Stimulated activated CD4-positive, alpha-beta T cell treated with anti-CD3 and anti-CD28 coated beads, Interleukin-1b, Interleukin-23, amount 100 ng/mL, for 4 hours (primary cell): ENCODE measurements around the gene HEATR3.

Experiments
- DNase-seq, 2 donors: peaks; one replicate each; pipeline ENCODE4 v3.0.0-alpha.2; 2020; ENCODE audit warnings: low read depth in 2 of 2

HEATR3 gene, protein sequence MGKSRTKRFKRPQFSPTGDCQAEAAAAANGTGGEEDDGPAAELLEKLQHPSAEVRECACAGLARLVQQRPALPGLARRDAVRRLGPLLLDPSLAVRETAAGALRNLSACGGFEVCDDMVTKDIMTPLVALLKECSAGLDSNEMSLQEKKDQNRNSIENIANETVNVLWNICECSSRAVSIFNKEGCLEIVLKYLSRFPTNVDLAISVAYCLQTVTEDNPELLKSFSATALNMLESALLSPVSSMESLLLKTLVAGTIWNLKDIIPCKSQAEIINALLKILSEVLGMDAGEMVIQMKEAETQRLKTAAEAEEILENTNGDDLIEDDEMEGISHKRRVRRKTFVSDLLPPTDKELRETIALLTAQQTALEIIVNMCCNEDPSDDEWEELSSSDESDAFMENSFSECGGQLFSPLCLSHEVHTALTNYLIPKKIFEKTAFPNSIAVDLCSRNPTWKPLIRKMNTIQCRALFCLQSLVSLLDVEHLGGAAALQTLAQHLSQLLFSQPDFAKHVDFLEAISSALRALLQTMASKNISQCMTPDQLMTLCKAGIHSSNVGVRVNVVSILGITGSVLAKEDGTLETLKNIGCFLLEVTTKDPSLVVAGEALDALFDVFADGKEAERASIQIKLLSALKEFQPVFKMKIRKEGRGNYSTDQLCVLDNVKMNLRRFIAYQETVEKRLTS

DNA sequence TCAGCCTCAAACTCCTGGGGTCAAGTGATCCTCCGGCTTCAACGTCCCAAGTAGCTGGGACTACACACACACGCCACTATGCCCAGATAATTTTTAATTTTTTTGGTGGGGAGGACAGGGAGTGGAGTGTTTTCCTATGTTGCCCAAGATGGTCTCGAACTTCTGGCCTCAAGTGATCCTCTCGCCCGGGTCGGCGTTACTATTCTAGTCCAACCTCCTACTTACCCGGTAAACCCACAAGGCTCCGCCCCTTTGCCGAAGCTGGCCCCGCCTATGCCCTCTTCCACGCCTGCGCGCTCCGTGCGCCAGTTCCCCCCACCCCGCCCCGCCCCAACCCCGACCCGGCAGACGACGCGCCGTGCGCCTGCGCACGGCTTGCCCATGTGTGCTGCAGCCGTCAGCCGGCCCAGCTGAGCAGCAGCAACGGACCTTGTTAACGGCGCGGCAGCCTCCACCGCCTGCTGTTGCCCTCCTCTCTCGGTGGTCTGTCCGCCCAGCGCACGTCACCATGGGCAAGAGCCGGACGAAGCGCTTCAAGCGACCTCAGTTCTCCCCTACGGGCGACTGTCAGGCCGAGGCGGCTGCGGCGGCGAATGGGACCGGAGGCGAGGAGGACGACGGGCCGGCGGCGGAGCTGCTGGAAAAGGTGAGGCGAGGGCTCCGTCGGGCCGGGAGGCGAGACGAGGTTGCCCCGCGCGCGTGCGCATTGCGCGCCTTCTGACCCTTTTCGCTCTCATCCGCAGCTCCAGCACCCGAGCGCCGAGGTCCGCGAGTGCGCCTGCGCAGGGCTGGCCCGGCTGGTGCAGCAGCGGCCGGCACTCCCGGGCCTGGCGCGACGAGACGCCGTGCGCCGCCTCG lies at the start of gene HEATR3:
Gene HEATR3, plus strand, starts transcription at position 347 of the 858 bp plus-strand sequence. Its CDS starts 162 bp downstream, at position 509.
- peak; percentile 93 to 98 for DNase-seq

DNA sequence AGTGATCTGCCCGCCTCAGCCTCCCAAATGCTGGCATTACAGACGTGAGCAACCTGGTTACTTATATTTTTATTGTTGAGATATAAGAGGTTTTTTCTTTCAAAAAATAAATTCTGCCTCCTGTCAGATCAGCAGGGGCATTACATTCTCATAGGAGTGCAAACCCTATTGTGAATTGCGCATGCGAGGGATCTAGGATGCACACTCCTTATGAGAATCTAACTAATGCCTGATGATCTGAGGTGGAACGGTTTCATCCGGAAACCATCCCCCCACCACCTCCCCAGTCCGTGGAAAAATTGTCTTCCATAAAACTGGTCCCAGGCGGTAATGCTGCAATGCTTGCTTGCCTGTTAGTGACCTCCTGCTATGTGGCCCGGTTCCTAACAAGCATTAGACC lies 48.2 kb upstream of the HEATR3 start:
- DNase-seq: no peak

DNA sequence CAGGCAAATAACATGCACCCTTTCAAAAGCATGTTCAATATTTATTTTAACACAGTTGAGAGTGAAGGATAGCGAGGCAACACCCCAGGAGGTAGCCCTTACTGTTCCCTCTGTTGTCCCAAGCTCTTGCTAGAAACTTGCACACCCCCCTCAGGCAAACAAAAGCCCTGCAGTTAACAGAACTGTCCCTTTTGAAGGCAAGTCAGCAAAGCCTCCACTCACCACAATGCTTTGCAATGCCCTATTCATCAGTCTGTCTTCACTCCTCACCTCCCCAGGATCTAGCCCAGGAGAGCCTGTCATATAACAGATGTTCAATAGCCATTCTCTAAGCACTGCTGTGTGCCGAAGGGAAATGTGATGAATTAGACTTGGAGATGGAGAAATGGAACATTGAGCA lies 44.2 kb upstream of the HEATR3 start:
- DNase-seq: no peak

- no peak for DNase-seq
These were observed 42.1 kb upstream of the HEATR3 start for GRCh38 chr16:50023641-50024040.

GRCh38 chr16:50024207-50024606 lies 41.6 kb upstream of the HEATR3 start:
- peak in 1 of 2 donors; percentile 3 for DNase-seq

DNA sequence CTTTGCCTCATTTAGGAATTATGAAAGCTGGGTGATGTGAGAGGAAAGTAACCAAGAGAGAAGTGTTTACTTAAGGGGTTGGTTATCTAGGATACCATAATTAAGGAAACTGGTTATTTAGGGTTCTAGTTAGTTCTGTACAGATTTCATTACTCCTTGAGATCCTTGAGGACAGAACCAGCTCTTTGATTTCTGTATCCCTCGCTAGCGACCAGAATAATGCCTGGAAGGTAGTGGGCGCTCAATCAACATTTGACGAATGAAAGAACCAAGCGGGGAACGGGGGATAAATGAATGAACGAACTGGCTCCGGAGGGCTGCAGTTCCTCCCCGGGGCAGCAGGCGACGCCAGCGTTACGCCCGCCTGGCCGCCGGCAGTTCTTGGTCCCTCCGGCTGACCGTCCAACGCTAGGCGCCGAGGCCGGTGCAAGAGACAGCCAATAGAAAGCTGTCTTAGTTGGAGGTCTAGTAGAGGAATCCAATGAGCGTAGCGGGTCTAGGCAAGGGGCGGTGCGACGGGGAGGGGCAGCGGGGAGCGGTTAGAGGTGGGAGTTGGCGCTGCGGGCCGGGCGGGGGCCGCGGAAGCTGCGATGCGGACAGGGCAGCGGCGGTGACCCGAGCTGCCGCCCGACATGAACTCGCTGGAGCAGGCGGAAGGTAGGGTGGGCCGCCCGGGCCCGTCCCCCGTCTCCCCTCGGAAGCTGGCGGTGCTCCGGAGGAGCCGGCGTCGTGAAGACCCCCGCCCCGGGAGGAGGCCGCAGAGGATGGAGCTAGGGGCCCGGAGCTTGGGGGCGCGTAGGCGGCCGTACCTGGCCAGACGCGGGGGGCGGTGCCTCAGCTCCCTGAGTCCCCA lies 40.9 kb upstream of the HEATR3 start, which contains the start of gene CNEP1R1:
Gene CNEP1R1, plus strand, starts transcription at position 542 of the 853 bp plus-strand sequence. Its CDS starts 91 bp downstream, at position 633.
- peak; percentile 84 to 86 for DNase-seq

DNA sequence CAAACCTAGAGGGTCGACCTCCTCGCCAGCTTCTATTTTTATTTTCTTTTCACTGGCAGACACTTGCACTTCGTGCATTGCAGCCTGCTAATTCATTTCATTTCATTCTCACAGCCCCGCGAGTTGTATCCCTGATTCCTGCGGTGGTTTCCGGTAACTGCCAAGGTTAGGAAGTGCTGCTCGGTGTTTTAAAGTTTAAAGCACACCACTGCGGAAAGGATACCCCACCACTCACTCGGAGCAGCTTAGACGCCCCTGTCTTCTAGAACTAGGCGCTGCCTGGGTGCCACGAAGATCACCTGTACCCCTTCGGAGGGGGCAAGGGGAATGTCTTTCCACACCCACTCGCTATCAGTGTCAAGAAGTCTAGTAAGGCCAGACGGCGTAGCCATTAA lies 40.2 kb upstream of the HEATR3 start:
- no peak for DNase-seq

DNA sequence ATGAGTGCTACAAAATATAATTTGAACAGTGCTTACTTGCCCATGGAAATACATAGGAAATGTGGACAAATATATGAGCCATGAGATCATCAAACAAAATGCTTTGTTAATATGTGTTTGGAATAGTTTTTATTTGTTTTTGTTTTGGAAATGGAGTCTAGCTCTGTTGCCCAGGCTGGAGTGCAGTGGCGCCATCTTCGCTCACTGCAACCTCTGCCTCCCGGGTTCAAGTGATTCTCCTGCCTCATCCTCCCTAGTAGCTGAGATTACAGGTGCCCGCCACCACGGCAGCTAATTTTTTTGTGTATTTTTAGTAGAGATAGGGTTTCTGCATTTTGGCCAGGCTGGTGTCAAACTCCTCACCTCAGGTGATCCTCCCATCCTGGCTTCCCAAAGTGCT lies 37.9 kb upstream of the HEATR3 start:
- DNase-seq: no peak

DNA sequence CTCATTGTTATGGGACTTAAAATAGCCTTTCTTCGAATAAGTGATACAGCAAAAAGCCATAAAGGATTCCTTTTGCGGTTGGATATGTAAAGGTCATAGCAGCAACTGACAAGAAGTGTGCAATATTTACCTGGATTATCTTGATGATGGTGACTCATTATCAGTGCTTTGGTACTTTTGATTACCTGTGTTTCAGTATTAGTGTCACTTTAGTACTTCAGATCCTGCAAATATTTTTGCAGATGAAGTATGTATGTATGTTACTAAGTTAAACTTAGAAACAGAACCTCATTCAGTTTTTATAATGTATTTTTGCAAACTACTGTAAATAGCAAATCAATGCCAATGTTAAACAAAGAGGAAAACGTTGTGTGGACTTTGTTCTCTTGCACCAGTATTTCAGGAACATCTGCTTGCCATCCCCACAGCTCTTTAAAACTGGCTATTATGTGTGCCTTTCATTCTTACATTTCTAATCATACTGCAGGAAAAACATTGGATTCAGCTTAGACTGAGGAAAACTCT lies 30.2 kb upstream of the HEATR3 start:
- DNase-seq: no peak

DNA sequence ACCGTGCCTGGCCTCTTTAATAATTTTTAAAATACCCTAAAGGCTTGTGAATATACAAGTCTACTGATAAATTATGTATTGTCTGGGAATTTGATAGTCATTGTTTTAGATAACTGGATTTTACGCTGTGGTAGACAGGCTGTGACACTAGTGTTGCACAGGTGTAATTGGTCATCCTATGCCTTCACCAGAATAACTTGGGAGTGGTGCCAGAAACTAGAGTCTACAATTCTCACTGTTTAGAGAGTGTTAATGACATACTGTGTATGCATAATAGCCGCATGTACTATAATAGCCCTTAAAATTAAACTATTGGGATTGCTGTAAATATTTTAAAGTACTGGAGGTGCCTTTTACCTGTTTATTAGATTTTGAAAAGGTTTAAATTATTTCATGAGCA lies 29.3 kb upstream of the HEATR3 start:
- DNase-seq: no peak

DNA sequence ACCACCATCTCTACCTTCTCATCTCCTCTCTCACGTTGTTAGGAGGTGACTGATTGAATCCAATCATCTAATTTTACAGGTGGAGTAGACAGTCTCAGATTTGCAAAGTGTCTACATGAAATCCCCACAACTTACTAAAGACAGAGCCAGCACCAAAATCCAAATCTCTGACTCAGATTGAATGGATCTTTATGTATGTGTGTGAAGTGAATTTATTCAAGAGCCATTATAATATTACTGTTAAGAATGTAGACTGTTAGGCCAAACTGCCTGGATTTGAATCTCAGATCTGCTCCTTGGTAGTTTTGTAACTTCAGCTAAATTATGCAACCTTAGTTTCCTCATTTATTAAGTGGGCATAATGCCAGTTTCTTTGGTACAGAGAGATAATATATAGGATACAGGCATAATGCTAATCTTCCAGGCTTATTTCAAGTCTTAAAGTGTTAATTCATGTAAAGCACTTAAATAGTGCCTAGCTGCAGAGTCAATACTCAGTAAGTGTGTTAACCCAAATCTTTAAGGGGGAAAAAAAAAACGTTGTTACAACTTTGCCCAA lies 28.0 kb upstream of the HEATR3 start:
- no peak for DNase-seq

GRCh38 chr16:50038286-50038685 lies 27.5 kb upstream of the HEATR3 start:
- DNase-seq: no peak

- no peak for DNase-seq
These were observed 26.8 kb upstream of the HEATR3 start for GRCh38 chr16:50038756-50039529.

DNA sequence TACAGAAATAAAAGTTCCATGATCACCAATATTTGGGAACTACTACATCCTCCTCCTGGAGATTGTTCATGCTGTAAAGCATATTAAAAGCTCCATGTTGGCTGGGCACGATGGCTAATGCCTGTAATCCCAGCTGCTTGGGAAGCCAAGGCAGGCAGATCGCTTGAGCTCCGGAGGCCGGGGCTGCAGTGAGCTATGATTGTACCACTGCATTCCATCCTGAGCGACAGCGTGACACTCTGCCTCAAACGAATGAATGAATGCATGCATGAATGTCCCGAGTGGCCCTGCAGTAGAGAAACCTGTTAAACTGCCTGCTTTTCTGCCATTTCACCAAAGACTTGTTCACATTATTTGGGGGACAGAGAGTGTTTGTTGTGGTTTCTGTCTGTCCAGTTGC lies 25.8 kb upstream of the HEATR3 start:
- no peak for DNase-seq

DNA sequence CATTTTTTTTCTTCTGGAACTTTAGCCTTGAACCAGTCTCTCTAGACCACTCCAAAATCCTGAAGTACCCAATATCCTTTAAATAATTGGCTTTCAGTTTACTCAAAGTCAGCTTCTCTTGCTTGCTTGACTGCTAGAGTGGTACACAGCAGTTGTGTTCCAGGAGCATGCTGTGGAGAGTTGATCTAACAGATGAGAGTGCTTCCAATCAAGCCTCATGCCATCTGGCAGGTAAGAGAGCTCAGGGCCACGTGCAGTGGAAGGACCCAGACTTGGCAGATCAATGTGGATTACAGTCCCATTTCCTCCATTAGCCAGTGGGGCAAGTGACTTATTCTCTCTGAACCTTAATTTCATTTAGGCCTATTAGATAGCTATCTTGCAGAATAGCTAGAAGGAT lies 25.1 kb upstream of the HEATR3 start:
- no peak for DNase-seq

GRCh38 chr16:50043358-50043757 lies 22.4 kb upstream of the HEATR3 start:
- DNase-seq: no peak

DNA sequence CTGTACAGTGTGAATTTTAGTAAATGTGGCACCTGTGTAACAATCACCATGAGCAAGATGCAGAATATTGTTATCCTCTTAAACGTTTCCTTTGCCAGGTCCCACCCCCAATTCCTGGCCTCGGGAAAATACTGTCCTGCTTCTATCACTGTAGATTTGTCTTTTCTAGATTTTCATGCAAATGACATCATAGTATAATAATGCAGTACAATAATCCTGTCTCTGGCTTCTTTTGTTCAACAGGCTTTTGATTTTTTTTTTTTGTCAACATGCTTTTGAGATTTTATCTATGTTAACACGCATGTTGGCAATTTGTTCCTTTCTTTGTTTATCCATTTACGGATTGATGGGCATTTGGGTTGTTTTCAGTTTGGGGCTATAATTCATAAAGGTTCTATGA lies 20.4 kb upstream of the HEATR3 start:
- DNase-seq: no peak

DNA sequence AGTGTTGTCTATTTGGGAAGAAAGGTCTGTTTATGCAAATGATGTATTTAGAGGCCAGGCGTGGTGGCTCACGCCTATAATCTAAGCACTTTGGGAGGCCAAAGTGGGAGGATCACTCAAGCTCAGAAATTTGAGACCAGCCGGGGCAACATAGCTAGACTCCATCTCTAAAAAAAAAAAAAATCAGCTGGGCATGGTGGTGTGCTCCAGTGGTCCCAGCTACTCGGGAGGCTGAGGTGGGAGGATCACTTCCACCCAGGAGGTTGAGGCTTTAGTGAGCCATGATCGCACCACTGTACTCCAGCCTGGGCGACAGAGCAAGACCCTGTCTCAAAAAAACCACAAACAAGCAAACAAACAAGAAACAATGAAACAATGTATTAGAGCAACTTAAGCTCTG lies 18.9 kb upstream of the HEATR3 start:
- no peak for DNase-seq

DNA sequence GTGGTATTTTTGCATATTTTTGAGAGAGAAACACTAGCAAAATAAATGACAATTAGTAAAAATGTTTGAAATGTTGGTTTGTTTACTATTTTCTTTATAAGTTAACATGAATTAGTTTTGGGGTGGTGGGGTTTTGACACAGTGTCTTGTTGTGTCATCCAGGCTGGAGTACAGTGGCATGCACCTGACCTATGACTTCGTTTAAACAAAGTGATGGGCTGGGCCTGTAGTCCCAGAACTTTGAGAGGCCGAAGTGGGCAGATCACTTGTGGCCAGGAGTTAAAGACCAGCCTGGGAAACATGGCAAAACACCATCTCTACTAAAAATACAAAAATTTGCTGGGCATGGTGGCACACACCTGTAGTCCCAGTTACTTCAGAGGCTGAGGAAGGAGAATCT lies 17.9 kb upstream of the HEATR3 start:
- DNase-seq: no peak

- no peak for DNase-seq
These were observed 15.0 kb upstream of the HEATR3 start for GRCh38 chr16:50050802-50051201.
